Mesenchymal stem cell (in vitro differentiated cells and primary cell): Measurements from ENCODE around the gene RAB27B.

ENCODE experiments used
- DNase-seq: peaks from one replicate; pipeline ENCODE4 v3.0.0-alpha.2; 2013
- H2AFZ ChIP-seq: one replicate; pipeline ENCODE4 v1.6.1; 2013; ENCODE audit warnings: low read depth, mild to moderate bottlenecking, control low read depth, inconsistent platforms, low read length, moderate library complexity
- H2AK5ac ChIP-seq: 2 replicates; pipeline ENCODE4 v1.6.1; 2013; ENCODE audit warnings: low read length, moderate library complexity, mild to moderate bottlenecking, inconsistent platforms; ENCODE audit not compliant: severe bottlenecking
- H2BK120ac ChIP-seq: one replicate; pipeline ENCODE4 v1.6.1; 2013; ENCODE audit warnings: low read depth, mild to moderate bottlenecking, inconsistent platforms, low read length, moderate library complexity
- H2BK12ac ChIP-seq, 2 experiments: one replicate each; pipeline ENCODE4 v1.6.1; 2013; ENCODE audit warnings: inconsistent platforms in 2 of 2, low read length in 2 of 2, mild to moderate bottlenecking in 2 of 2, moderate library complexity in 2 of 2, control low read depth in 1 of 2
- H2BK15ac ChIP-seq: one replicate; pipeline ENCODE4 v1.6.1; 2013; ENCODE audit warnings: mild to moderate bottlenecking, low read depth, inconsistent platforms; ENCODE audit not compliant: poor library complexity, severe bottlenecking
- H2BK5ac ChIP-seq: 2 replicates; pipeline ENCODE4 v1.6.1; 2013; ENCODE audit warnings: low read depth, mild to moderate bottlenecking, low read length, control low read depth, inconsistent platforms; ENCODE audit not compliant: poor library complexity, severe bottlenecking
- H3K14ac ChIP-seq, 2 experiments: one replicate each; pipeline ENCODE4 v1.6.1; 2013; ENCODE audit warnings: inconsistent platforms in 2 of 2, low read length in 2 of 2, control low read depth in 1 of 2, mild to moderate bottlenecking in 1 of 2, moderate library complexity in 1 of 2
- H3K18ac ChIP-seq, 2 experiments: one replicate each; pipeline ENCODE4 v1.6.1; 2013; ENCODE audit warnings: inconsistent platforms in 2 of 2, low read length in 2 of 2, control low read depth in 1 of 2, low read depth in 1 of 2, mild to moderate bottlenecking in 1 of 2
- H3K23ac ChIP-seq, 2 experiments: one replicate each; pipeline ENCODE4 v1.6.1; 2013; ENCODE audit warnings: inconsistent platforms in 2 of 2, low read length in 2 of 2, mild to moderate bottlenecking in 2 of 2, moderate library complexity in 2 of 2, control low read depth in 1 of 2
- H3K27ac ChIP-seq: 2 replicates; pipeline ENCODE4 v1.5.1; 2013; ENCODE audit warnings: mild to moderate bottlenecking, moderate library complexity, low read length, control low read depth, inconsistent platforms; ENCODE audit not compliant: poor library complexity, severe bottlenecking
- H3K27me3 ChIP-seq, 2 experiments: 2 replicates each; pipeline versions ENCODE4 v1.6.1 to v1.7.0; 2013; ENCODE audit warnings: low read length in 2 of 2, mild to moderate bottlenecking in 2 of 2, moderate library complexity in 2 of 2, control low read depth in 1 of 2, inconsistent platforms in 1 of 2; ENCODE audit not compliant: control insufficient read depth in 1 of 2, insufficient read depth in 1 of 2
- H3K36me3 ChIP-seq, 2 experiments: 2 replicates each; pipeline versions ENCODE4 v1.6.1 to v1.7.0; 2013; ENCODE audit warnings: low read length in 2 of 2, control low read depth in 1 of 2, inconsistent platforms in 1 of 2, low read depth in 1 of 2, mild to moderate bottlenecking in 1 of 2; ENCODE audit not compliant: insufficient read depth in 2 of 2, control insufficient read depth in 1 of 2
- H3K4ac ChIP-seq, 2 experiments: one replicate each; pipeline ENCODE4 v1.6.1; 2013; ENCODE audit warnings: inconsistent platforms in 2 of 2, low read length in 2 of 2, mild to moderate bottlenecking in 2 of 2, moderate library complexity in 2 of 2, control low read depth in 1 of 2, low read depth in 1 of 2
- H3K4me1 ChIP-seq: 2 replicates; pipeline ENCODE4 v1.6.1; 2013; ENCODE audit warnings: low read depth, low read length, control low read depth; ENCODE audit not compliant: control insufficient read depth, insufficient read depth
- H3K4me2 ChIP-seq: 2 replicates; pipeline ENCODE4 v1.6.1; 2013; ENCODE audit warnings: low read length, mild to moderate bottlenecking, inconsistent platforms; ENCODE audit not compliant: poor library complexity, severe bottlenecking
- H3K4me3 ChIP-seq, 2 experiments: 2 replicates each; pipeline versions ENCODE4 v1.5.1 to v1.7.0; 2013; ENCODE audit warnings: low read length in 2 of 2, mild to moderate bottlenecking in 2 of 2, control low read depth in 1 of 2, low read depth in 1 of 2; ENCODE audit not compliant: insufficient read depth in 1 of 2
- H3K79me1 ChIP-seq: replicated peaks from 2 replicates; pipeline ENCODE4 v1.6.1; 2013; ENCODE audit warnings: mild to moderate bottlenecking, control low read depth, low read length, inconsistent platforms; ENCODE audit not compliant: poor library complexity, severe bottlenecking
- H3K9ac ChIP-seq: 2 replicates; pipeline ENCODE4 v1.7.0; 2013; ENCODE audit warnings: mild to moderate bottlenecking, low read length, moderate library complexity
- H3K9me3 ChIP-seq: 2 replicates; pipeline ENCODE4 v1.7.0; 2013; ENCODE audit warnings: mild to moderate bottlenecking, low read length; ENCODE audit not compliant: control insufficient read depth
- H4K8ac ChIP-seq: one replicate; pipeline ENCODE4 v1.6.1; 2013; ENCODE audit warnings: inconsistent platforms, mild to moderate bottlenecking, low read length, moderate library complexity
- H4K91ac ChIP-seq: one replicate; pipeline ENCODE4 v1.6.1; 2013; ENCODE audit warnings: mild to moderate bottlenecking, low read length, inconsistent platforms
- WGBS: methylation state at CpG from one replicate; pipeline ENCODE4 v1.1.7; 2013; ENCODE audit warnings: mixed read lengths; 5-methylcytosine and 5-hydroxymethylcytosine counted together

RAB27B gene

GRCh38 chr18:54926593-54927325, 98.5 kb downstream of the RAB27B start:
- no peak overlapping the region for H3K4me2 ChIP-seq
- no peak overlapping the region for H3K4ac ChIP-seq
- no peak overlapping the region for H3K14ac ChIP-seq
- H3K4me3 ChIP-seq = no peak overlapping the region
- no peaks in the 10 kb centered on the region for H3K36me3 ChIP-seq
- H3K27me3 ChIP-seq = no peaks in the 10 kb centered on the region
- H2AK5ac ChIP-seq = no peak overlapping the region
- H4K8ac ChIP-seq = no peak overlapping the region
- no peaks in the 10 kb centered on the region for H3K4me1 ChIP-seq
- no peak overlapping the region for H2BK120ac ChIP-seq
- no peak overlapping the region for H3K23ac ChIP-seq
- no peaks in the 10 kb centered on the region for H3K79me1 ChIP-seq
- no peak for DNase-seq
- H2BK15ac ChIP-seq = no peak overlapping the region
- 95% methylated on average over 2 of the region's 3 CpGs for WGBS
- no peak overlapping the region for H3K9ac ChIP-seq
- H2AFZ ChIP-seq = no peak overlapping the region
- H3K9me3 ChIP-seq = peaks cover 11% of the 10 kb centered on the region
- H2BK12ac ChIP-seq = no peak overlapping the region
- no peak overlapping the region for H2BK5ac ChIP-seq
- H4K91ac ChIP-seq = no peak overlapping the region
- H3K18ac ChIP-seq = no peak overlapping the region
- H3K27ac ChIP-seq = no peak overlapping the region

GRCh38 chr18:54928236-54928635, 100.0 kb downstream of the RAB27B start:
- Histone ChIP-seq H2AK5ac (no peak overlapping the region), H4K8ac (no peak overlapping the region), H3K9ac (no peak overlapping the region), H3K27me3 (no peaks in the 10 kb centered on the region), H2BK5ac (no peak overlapping the region), H2AFZ (no peak overlapping the region), H3K9me3 (peaks cover 11% of the 10 kb centered on the region), H2BK12ac (no peak overlapping the region), H2BK15ac (no peak overlapping the region), H3K27ac (no peak overlapping the region), H3K79me1 (no peaks in the 10 kb centered on the region), H4K91ac (no peak overlapping the region), H3K18ac (peak overlapping the region in 1 of 2 experiments; percentile 14), H3K4me2 (no peak overlapping the region), H2BK120ac (no peak overlapping the region), H3K4me3 (no peak overlapping the region), H3K23ac (no peak overlapping the region), H3K4me1 (no peaks in the 10 kb centered on the region), H3K4ac (no peak overlapping the region), H3K36me3 (no peaks in the 10 kb centered on the region), H3K14ac (no peak overlapping the region)
- DNase-seq = peak; percentile 25
- WGBS = 32% methylated on average over 2 of the region's 2 CpGs

- Histone ChIP-seq H4K91ac (no peak overlapping the region), H3K18ac (peak overlapping the region in 1 of 2 experiments; percentile 57), H2BK12ac (no peak overlapping the region), H3K27me3 (no peaks in the 10 kb centered on the region), H3K23ac (no peak overlapping the region), H3K27ac (no peak overlapping the region), H2BK5ac (no peak overlapping the region), H3K4me3 (no peak overlapping the region), H4K8ac (no peak overlapping the region), H3K4ac (no peak overlapping the region), H3K79me1 (no peaks in the 10 kb centered on the region), H3K14ac (no peak overlapping the region), H3K4me2 (no peak overlapping the region), H2AFZ (no peak overlapping the region), H2BK120ac (no peak overlapping the region), H2BK15ac (no peak overlapping the region), H3K36me3 (no peaks in the 10 kb centered on the region), H3K9ac (no peak overlapping the region), H3K4me1 (no peaks in the 10 kb centered on the region), H3K9me3 (peaks cover 2% of the 10 kb centered on the region), H2AK5ac (no peak overlapping the region)
- DNase-seq = no peak
- 97% methylated on average over 3 of the region's 4 CpGs for WGBS
These were observed 102.9 kb downstream of the RAB27B start for GRCh38 chr18:54931152-54931551.

- Histone ChIP-seq H2BK15ac (no peak overlapping the region), H2BK12ac (peak overlapping the region in 1 of 2 experiments; percentile 48), H3K27me3 (no peaks in the 10 kb centered on the region), H3K27ac (no peak overlapping the region), H3K23ac (peak overlapping the region in 1 of 2 experiments; percentile 37), H4K8ac (peak overlapping the region; percentile 75), H3K79me1 (no peaks in the 10 kb centered on the region), H3K9ac (no peak overlapping the region), H2BK120ac (no peak overlapping the region), H3K18ac (no peak overlapping the region), H3K36me3 (no peaks in the 10 kb centered on the region), H2AK5ac (no peak overlapping the region), H3K4ac (no peak overlapping the region), H4K91ac (no peak overlapping the region), H2BK5ac (no peak overlapping the region), H2AFZ (no peak overlapping the region), H3K4me1 (no peaks in the 10 kb centered on the region), H3K9me3 (no peaks in the 10 kb centered on the region), H3K4me2 (no peak overlapping the region), H3K14ac (peak overlapping the region in 1 of 2 experiments; percentile 44), H3K4me3 (no peak overlapping the region)
- no peak for DNase-seq
- WGBS = 94% methylated on average over 1 of the region's 1 CpG
These were observed 104.2 kb downstream of the RAB27B start for GRCh38 chr18:54932472-54932871.
